ENCODE results near the gene DMD.
"Not testable (repeated sequence)": the region's sequence is repeated elsewhere in the genome, so short reads cannot be mapped to it uniquely, and the experiment has no call there.

DMD gene

DNA sequence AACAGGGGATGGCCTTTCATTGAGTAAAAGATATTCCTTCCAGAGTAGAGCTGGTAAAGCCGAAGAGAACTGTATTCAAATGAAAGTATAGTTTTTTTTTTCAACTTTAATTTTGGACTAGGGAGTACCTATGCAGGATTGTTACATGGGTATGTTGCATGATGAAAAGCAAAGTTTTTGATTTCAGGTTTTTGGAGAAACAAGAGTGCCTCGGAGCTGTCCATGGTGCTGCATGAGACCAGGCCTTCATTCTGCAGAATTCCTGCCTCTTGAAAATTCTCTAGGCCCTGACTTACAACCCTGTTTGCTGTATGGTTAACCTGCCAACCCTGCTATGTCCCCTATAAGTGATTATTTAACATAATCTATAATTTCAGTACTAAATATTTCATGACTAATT is 1073.8 kb downstream of the DMD start:
- DNase-seq (ENCODE audit: insufficient read length, low spot score) (no peak), FAIRE-seq (no peak)

- no peak for DNase-seq (ENCODE audit: insufficient read length, low spot score)
- FAIRE-seq: no peak
Measured at GRCh38 chrX:32126997-32127396, 1084.4 kb downstream of the DMD start.

- no peak for FAIRE-seq
- DNase-seq (ENCODE audit: insufficient read length, low spot score): no peak
Measured at GRCh38 chrX:32118832-32119231, 1092.5 kb downstream of the DMD start.

- FAIRE-seq: no peak
Measured at GRCh38 chrX:32116047-32116446, 1095.3 kb downstream of the DMD start.

GRCh38 chrX:32087663-32088062 is 1123.7 kb downstream of the DMD start:
- DNase-seq (ENCODE audit: insufficient read length, low spot score) (no peak), FAIRE-seq (no peak)

More at GRCh38 chrX:32116047-32116446, 1095.3 kb downstream of the DMD start:
- no peak for DNase-seq (ENCODE audit: insufficient read length, low spot score)

GRCh38 chrX:32084757-32085156 is 1126.6 kb downstream of the DMD start:
- no peak for FAIRE-seq
- no peak for DNase-seq (ENCODE audit: insufficient read length, low spot score)

DNA sequence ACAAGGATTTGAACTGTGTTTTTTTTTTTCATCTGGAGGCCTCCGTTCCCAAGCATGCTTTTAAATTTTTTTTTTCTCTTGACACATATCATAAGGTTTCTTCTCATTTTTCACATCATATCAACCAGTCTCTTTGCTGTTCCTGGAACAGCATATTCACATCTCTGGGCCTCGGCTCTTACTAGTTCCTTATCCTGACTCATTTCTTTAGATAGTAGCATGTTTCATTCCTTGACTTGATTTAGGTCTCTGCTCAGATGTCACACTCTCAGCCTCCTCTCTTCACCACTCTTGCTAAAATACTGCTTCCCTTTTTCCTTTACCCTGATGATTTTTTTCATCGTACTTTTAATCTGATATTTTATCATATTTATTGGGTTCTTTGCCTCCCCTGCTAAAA is 1163.1 kb downstream of the DMD start:
- DNase-seq (ENCODE audit: insufficient read length, low spot score) (no peak), FAIRE-seq (no peak)

DNA sequence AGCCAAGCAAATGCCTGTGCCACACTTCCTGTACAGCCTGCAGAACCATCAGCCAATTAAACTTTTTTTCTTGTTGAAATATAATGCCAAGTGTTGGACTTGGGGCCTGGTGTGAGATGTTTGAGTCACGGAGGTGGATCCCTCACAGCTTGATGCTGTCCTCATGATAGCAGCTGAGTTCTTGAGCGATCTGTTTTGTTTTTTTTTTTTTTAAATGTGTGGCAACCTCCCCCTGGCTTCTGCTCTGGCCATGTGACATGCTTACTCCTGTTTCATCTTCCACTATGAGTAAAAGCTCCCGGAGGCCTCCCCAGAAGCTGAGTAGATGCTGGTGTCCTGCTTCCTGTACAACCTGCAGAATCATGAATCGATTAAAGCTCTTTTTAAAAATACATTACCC is 1166.2 kb downstream of the DMD start:
- FAIRE-seq: no peak
- DNase-seq (ENCODE audit: insufficient read length, low spot score): no peak

DNA sequence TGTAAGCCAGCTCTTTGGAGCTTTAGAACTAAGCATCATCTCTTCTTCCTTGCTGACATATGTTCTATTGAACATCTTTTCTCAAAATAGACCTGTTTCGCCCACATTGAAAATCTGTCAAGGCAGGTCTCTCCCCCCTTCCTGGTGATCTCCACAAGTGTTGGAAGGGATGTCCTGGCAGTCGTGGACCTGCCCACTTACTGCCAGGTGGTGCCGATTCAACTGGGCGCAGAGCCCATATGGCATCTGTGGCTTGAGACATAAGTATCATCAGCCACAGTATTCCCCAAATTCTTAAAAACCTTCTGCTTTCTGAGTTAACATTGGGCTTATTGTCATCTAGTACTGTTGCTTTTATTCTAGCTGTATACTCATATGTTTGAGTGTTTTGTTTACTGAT is 1170.2 kb downstream of the DMD start:
- no peak for DNase-seq (ENCODE audit: insufficient read length, low spot score)
- no peak for FAIRE-seq

DNA sequence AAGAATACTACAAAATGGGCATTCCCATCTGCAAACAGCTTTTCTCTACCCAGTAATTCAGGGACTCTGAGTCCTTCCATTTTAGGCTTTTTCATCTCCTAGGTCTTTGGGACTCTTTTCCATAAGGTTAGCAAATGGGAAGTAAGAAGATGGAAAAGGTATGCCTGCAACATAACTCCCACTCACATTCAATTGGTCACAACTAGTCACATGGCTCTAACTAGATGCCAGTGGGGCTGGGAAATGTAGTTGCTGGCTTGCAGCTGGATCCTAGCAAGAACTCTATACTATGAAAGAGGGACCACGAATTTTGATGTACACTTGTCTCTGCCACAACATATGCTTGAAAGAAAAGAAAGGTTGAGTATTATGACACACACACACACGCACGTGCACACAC is 1184.6 kb downstream of the DMD start:
- no peak for DNase-seq (ENCODE audit: insufficient read length, low spot score)
- no peak for FAIRE-seq

DNA sequence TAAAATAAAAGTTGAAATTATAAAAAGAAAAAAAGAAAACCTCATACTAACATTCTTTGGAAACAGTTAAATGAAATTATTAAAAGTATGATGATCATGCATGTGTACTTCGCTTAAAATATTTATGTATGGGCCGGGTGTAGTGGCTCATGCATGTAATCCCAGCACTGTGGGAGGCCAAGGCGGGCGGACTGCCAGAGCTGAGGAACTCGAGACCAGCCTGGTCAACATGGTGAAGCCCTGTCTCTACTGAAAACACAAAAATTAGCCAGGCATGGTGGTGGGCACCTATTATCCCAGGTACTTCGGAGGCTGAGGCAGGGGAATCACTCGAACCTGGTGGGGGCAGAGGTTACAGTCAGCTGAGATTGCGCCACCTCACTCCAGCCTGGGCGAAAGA is 1187.3 kb downstream of the DMD start:
- DNase-seq (ENCODE audit: insufficient read length, low spot score) (no peak), FAIRE-seq (no peak)

GRCh38 chrX:32016195-32016594 is 1195.2 kb downstream of the DMD start:
- FAIRE-seq (peak; percentile 9), DNase-seq (ENCODE audit: insufficient read length, low spot score) (no peak)

DNA sequence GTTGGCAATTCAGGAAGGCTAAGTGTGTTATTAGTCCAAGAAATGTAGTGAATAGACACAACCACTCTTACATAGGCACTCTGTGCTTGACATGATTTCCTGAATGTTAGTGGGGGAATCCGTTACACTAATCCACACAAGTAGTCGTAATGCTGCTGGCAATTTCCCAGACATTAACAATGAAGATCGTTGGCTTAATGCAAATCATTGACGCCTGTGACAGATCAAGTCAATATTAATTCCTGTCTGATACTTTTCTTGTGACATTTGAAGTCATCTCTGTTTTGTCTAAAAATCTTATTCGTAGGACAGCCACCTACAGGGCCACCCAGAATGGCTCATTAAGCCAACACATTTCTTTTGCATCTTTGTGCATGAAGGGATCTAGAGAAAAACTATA is 1200.4 kb downstream of the DMD start:
- DNase-seq (ENCODE audit: insufficient read length, low spot score) (no peak), FAIRE-seq (no peak)

- DNase-seq (ENCODE audit: insufficient read length, low spot score) (no peak), FAIRE-seq (no peak)
Measured at GRCh38 chrX:32010212-32010611, 1201.1 kb downstream of the DMD start.

DNA sequence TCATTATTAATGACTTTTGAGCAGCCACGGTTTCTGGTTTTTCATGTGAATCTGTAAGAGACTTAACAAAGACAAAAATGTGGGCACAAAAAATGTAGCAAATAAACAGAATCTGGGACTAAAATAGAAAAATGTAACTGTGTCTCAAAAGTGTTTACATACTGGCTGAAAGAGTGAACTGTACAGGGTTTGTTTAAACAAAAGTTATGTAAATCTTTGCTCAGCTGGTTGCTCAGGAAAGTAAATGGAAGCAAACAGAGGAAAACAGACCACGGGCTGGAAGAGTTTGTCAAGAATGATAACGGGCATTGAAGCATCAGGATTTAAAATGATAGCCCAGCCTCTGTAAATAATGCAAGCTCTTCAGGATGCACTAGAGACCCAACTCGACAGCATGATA is 1217.7 kb downstream of the DMD start:
- DNase-seq (ENCODE audit: insufficient read length, low spot score) (no peak), FAIRE-seq (no peak)

DNA sequence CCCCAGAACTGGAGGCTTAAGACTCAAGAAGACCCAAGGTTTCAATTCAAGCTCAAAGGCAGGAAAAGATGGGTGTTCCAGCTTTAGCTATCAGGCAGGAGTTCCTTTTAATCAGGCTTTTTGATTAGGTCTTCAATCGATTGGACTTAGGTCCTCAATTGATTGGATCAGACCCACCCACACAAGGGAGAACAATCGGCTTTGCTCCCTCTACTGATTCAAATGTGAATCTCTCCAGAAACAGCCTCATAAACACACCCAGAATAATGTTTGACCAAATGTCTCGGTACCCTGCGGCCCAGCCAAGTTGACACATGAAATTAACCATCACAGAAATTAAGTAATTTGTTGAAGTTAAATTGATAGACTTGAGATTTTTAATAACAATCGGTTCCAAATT is 1222.4 kb downstream of the DMD start:
- FAIRE-seq (no peak), DNase-seq (ENCODE audit: insufficient read length, low spot score) (no peak)

DNA sequence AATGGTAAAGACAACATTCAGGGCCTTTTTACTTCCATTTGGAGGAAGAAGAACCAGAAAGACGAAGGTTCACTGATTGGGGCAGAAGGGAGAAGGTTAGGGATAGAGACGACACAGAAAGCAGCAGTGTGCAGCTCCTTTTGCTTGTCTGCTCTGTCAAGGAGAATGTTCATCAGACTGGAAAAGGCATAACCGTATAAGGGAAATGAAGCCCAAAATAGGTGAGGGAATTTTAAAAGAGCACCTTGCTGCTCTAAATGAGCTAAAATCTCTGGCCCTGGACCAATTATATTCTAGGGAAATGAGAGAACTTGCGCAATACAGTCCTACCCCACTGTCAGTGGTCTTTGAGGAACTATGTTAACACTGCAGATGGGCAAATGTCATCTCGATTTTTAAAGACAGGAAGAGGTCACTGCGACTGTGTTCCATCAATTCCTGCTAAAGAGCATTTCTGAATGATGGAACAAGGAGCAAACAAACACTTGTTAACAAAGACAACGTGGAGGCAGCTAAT is 1229.7 kb downstream of the DMD start:
- FAIRE-seq (no peak), DNase-seq (ENCODE audit: insufficient read length, low spot score) (no peak)

GRCh38 chrX:31969714-31970113 is 1241.6 kb downstream of the DMD start:
- no peak for DNase-seq (ENCODE audit: insufficient read length, low spot score)
- FAIRE-seq: peak; percentile 84

- FAIRE-seq (no peak), DNase-seq (ENCODE audit: insufficient read length, low spot score) (no peak)
Measured at GRCh38 chrX:31962256-31962655, 1249.1 kb downstream of the DMD start.

DNA sequence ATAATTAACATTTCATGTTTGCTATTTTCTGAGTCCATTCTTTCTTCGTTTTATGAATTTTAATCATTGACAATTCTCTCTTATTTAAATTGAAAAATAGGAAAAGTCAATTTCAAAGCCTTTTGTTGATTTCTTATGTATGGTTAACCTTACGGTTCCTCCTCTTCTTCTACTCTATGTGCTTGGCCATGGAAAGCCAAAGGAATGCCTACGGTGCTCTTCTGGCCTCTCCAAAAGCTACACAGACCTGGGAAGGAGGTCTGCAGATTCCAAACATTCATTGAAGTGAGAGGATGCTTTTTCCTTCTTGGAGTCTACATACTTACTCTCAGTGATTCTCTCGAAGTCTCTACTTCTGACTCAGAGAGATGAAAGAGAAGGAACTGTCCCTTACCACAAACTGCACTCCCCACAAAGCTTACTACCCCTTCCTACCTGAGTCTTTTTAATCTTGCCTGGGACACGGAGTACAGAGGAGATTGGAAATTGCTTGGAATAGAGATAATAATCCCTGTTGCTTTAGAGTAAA is 1276.4 kb downstream of the DMD start:
- FAIRE-seq (no peak), DNase-seq (ENCODE audit: insufficient read length, low spot score) (no peak)

GRCh38 chrX:31934015-31934414 is 1277.3 kb downstream of the DMD start:
- no peak for FAIRE-seq
- DNase-seq (ENCODE audit: insufficient read length, low spot score): no peak

GRCh38 chrX:31932769-31933168 is 1278.6 kb downstream of the DMD start:
- FAIRE-seq: no peak

DNA sequence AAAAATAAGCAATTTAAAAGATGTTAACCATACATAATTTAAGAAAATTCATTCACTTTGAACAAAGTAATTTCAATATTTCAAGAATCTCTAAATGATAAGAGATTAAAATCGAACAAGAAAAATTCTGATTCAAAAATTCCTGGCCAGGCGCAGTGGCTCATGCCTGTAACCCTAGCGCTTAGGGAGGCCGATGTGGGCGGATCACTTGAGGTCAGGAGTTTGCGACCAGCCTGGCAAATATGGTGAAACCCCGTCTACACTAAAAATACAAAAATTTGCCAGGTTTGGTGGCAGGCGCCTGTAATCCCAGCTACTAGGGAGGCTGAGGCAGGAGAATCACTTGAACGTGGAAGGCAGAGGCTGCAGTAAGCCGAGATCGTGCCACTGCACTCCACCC is 1279.0 kb downstream of the DMD start:
- DNase-seq (ENCODE audit: insufficient read length, low spot score); FAIRE-seq: not testable (repeated sequence)

More at GRCh38 chrX:31932769-31933168, 1278.6 kb downstream of the DMD start:
- DNase-seq (ENCODE audit: insufficient read length, low spot score): no peak

All from HTR-8/SVneo (cell line).